GM10847 (cell line): ENCODE measurements around the gene ITGA1.

ENCODE experiments used
- POLR2A ChIP-seq: IDR thresholded peaks from 2 replicates; pipeline ENCODE4 v1.6.1; 2011; ENCODE audit not compliant: insufficient read length; ENCODE audit errors: extremely low read depth

ITGA1 gene

GRCh38 chr5:52787600-52788504 lies at the start of gene ITGA1, which contains the start of gene PELO:
TSS of gene ITGA1 (plus strand) at chr5:52787916. CDS start at chr5:52788354, 438 bp downstream.
TSS of gene PELO (plus strand) at chr5:52787916. CDS start at chr5:52800395, 12,479 bp downstream.
- TF ChIP-seq POLR2A: no peak

GRCh38 chr5:52738095-52738506 lies 49.6 kb upstream of the ITGA1 start:
- no peak for TF ChIP-seq POLR2A

- no peak for TF ChIP-seq POLR2A
Observed at GRCh38 chr5:52740007-52740406, 47.7 kb upstream of the ITGA1 start.

GRCh38 chr5:52743012-52743411 lies 44.7 kb upstream of the ITGA1 start:
- no peak for TF ChIP-seq POLR2A

- TF ChIP-seq POLR2A: no peak
Observed at GRCh38 chr5:52743529-52743928, 44.2 kb upstream of the ITGA1 start.

- TF ChIP-seq POLR2A: no peak
Observed at GRCh38 chr5:52743970-52744369, 43.7 kb upstream of the ITGA1 start.

- no peak for TF ChIP-seq POLR2A
Observed at GRCh38 chr5:52746539-52746938, 41.2 kb upstream of the ITGA1 start.

- no peak for TF ChIP-seq POLR2A
Observed at GRCh38 chr5:52748590-52748989, 39.1 kb upstream of the ITGA1 start.

GRCh38 chr5:52749666-52750065 lies 38.0 kb upstream of the ITGA1 start:
- no peak for TF ChIP-seq POLR2A

- TF ChIP-seq POLR2A: no peak
Observed at GRCh38 chr5:52751137-52751536, 36.6 kb upstream of the ITGA1 start.

GRCh38 chr5:52754051-52754450 lies 33.7 kb upstream of the ITGA1 start:
- no peak for TF ChIP-seq POLR2A

- TF ChIP-seq POLR2A: no peak
Observed at GRCh38 chr5:52757527-52757926, 30.2 kb upstream of the ITGA1 start.

- no peak for TF ChIP-seq POLR2A
Observed at GRCh38 chr5:52758014-52758413, 29.7 kb upstream of the ITGA1 start.

- TF ChIP-seq POLR2A: no peak
Observed at GRCh38 chr5:52759331-52759730, 28.4 kb upstream of the ITGA1 start.

GRCh38 chr5:52760695-52761366 lies 26.9 kb upstream of the ITGA1 start:
- no peak for TF ChIP-seq POLR2A

- no peak for TF ChIP-seq POLR2A
Observed at GRCh38 chr5:52767217-52767743, 20.4 kb upstream of the ITGA1 start.
